ENCODE data around the gene LRRC8E. TPM values are rescaled to one million over a fixed set of nuclear protein-coding genes. Genes with fewer than 3 reads are reported as not detected.
A peak's percentile ranks its signal among the peaks of the same experiment; 100 is the strongest.

The LRRC8E gene
- total RNA-seq, 1 donor, result 6.0 TPM

DNA sequence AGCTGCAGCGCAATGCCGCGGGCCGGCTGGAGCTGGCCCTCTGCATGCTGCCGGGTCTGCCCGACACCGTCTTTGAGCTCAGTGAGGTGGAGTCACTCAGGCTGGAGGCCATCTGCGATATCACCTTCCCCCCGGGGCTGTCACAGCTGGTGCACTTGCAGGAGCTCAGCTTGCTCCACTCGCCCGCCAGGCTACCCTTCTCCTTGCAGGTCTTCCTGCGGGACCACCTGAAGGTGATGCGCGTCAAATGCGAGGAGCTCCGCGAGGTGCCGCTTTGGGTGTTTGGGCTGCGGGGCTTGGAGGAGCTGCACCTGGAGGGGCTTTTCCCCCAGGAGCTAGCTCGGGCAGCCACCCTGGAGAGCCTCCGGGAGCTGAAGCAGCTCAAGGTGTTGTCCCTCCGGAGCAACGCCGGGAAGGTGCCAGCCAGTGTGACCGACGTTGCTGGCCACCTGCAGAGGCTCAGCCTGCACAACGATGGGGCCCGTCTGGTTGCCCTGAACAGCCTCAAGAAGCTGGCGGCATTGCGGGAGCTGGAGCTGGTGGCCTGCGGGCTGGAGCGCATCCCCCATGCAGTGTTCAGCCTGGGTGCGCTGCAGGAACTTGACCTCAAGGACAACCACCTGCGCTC is 11.6 kb downstream of the LRRC8E start:
- no peak for DNase-seq (ENCODE audit: low read depth)
- no peak for TF ChIP-seq CTCF (IDR thresholded peaks at IDR 0.05; ENCODE audit: insufficient read depth, low read depth, low read length)
- H3K4me3 ChIP-seq (ENCODE audit: low read depth, low read length), result no peak overlapping the region

- H3K4me3 ChIP-seq (ENCODE audit: low read depth, low read length), result no peak overlapping the region
- no peak for TF ChIP-seq CTCF (IDR thresholded peaks at IDR 0.05; ENCODE audit: insufficient read depth, low read depth, low read length)
- DNase-seq (ENCODE audit: low read depth), result no peak
Measured at GRCh38 chr19:7900401-7900870, 12.1 kb downstream of the LRRC8E start.

DNA sequence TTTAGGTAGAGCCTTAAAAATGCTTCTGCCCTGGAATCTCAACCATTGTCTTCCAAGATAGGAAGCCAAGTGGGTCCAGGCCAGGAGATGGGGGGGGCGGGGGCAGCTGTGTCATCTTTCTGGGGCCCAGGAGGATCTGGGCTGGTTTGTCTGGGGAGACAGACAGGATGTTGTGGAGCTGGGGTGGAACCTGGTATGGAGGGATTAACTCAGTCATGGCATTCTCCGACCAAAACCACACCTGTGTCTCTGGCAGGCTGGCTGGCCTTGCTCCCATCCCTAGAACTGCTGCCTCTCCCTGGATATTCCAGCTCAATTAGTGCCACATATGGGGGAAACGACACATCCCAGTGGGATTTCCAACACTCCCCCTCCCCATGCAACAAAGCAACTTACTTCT is 12.6 kb downstream of the LRRC8E start:
- no peak for DNase-seq (ENCODE audit: low read depth)
- H3K4me3 ChIP-seq (ENCODE audit: low read depth, low read length), result no peak overlapping the region
- no peak for TF ChIP-seq CTCF (IDR thresholded peaks at IDR 0.05; ENCODE audit: insufficient read depth, low read depth, low read length)

DNA sequence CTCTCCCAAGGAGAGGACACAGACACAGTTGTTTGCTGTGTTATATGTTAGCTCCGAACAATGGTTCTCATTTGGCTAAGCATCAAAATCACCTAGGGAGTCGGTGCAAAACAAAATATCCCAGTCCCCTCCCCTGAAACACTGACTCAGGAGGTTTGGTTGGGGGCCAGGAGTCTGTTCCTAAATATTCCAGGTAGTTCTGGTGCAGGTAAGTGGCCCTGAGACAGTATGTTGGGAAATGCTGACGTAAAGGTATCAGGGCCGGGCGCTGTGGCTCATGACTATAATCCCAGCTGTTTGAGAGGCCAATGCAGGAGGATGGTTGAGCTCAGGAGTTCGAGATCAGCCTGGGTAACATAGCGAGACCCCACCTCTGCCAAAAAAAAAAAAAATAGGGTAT is 13.0 kb downstream of the LRRC8E start:
- no peak overlapping the region for H3K4me3 ChIP-seq (ENCODE audit: low read depth, low read length)
- no peak for DNase-seq (ENCODE audit: low read depth)
- no peak for TF ChIP-seq CTCF (IDR thresholded peaks at IDR 0.05; ENCODE audit: insufficient read depth, low read depth, low read length)

DNA sequence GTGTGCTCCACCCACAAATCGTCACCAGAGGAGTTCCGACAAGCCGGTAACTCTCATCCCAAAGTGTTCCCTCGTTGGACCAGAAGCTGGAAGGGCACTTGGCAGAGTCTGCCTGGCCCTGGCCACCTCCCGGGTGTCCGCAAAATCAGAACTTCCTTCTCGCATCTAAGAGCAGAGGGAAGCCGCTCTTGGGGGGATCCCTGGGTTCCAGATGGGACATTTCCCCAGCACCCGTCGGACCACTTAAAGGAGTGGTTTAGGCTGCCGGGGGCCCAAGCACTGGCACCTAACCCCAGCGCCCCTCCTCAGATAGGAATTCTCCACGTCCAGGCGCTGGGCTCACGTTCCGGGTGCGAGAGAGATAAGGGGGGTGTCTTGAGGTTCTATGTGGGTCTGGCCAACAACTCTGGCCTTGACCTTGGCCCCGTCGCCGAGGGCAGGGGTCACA is 14.5 kb downstream of the LRRC8E start:
- DNase-seq (ENCODE audit: low read depth), result no peak
- H3K4me3 ChIP-seq (ENCODE audit: low read depth, low read length), result peak overlapping the region; percentile 69
- no peak for TF ChIP-seq CTCF (IDR thresholded peaks at IDR 0.05; ENCODE audit: insufficient read depth, low read depth, low read length)

DNA sequence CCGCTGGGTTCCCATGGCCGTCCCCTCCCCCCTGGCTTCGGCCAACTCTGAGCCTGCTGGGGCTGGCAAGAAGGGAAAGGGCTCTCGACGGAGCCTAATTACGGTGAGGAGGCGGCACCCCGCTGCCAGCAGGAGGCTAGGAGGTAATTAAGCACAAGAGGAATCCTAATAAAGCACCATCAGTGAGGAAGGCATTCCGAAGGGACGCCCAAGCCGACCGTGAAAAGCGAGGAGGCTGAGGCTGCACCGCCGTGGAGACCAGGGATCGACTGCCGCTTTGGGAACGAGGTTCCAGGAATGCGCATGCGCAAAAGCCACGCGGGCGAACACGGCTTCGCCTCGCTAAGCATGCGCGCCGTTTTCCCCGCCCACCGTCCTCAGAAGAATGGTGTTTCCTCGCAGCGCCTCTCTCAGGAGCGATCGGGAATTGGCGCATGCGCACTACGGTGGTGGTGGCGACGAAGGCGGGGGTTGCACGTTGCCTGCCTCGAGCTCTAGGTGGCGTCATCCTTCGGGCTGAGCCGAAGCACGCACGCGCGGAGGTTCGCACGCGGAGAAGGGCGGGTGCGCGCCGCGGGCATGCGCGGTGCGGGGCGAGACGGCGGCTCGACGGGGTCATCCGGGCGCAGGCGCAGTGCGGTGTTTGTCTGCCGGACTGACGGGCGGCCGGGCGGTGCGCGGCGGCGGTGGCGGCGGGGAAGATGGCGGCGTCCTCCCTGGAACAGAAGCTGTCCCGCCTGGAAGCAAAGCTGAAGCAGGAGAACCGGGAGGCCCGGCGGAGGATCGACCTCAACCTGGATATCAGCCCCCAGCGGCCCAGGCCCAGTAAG is 15.1 kb downstream of the LRRC8E start, which contains the start of gene MAP2K7:
Gene MAP2K7, plus strand, starts transcription at position 634 of the 830 bp plus-strand sequence. Its CDS starts 68 bp downstream, at position 702.
- peak within 1 kb of the TSS; percentile 88 for H3K4me3 ChIP-seq (ENCODE audit: low read depth, low read length)
- DNase-seq (ENCODE audit: low read depth), result peak; percentile 99
- TF ChIP-seq CTCF (IDR thresholded peaks at IDR 0.05; ENCODE audit: insufficient read depth, low read depth, low read length), result peak; percentile 29

Data from fibroblast of villous mesenchyme (primary cell).